Measurements from ENCODE around the gene SDK1.

The SDK1 gene

DNA sequence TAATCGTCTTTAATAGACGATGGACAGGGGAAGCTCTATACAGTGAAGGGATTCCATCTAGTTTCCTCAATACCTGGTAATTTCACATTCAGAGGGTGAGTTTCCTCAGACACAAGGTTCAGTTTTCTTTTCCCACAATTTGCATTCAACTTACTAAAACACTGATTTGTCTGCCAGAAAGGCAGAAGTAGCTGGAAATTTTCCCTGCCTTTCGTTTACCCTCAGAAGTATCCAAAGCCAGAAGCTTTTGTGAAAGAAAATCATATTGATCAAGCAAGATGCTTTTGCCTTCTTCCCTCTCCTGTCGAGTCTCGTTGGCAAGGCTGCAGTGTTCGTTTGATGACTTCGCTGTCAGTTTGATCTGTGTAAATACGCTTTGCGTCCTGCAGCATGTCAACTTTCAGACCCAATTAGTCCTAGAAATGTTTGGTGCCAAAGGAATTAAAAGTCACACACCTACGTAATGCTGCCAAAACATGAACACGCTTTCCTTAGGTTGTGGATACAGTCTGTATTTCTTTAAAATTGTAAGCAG, 749.1 kb downstream of the SDK1 start:
- TF ChIP-seq, protein P1, sequence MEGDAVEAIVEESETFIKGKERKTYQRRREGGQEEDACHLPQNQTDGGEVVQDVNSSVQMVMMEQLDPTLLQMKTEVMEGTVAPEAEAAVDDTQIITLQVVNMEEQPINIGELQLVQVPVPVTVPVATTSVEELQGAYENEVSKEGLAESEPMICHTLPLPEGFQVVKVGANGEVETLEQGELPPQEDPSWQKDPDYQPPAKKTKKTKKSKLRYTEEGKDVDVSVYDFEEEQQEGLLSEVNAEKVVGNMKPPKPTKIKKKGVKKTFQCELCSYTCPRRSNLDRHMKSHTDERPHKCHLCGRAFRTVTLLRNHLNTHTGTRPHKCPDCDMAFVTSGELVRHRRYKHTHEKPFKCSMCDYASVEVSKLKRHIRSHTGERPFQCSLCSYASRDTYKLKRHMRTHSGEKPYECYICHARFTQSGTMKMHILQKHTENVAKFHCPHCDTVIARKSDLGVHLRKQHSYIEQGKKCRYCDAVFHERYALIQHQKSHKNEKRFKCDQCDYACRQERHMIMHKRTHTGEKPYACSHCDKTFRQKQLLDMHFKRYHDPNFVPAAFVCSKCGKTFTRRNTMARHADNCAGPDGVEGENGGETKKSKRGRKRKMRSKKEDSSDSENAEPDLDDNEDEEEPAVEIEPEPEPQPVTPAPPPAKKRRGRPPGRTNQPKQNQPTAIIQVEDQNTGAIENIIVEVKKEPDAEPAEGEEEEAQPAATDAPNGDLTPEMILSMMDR (IDR thresholded peaks at IDR 0.05; ENCODE audit: low read depth, low read length), result no peak
- DNase-seq (ENCODE audit: extremely low read depth, low read depth), result no peak

DNA sequence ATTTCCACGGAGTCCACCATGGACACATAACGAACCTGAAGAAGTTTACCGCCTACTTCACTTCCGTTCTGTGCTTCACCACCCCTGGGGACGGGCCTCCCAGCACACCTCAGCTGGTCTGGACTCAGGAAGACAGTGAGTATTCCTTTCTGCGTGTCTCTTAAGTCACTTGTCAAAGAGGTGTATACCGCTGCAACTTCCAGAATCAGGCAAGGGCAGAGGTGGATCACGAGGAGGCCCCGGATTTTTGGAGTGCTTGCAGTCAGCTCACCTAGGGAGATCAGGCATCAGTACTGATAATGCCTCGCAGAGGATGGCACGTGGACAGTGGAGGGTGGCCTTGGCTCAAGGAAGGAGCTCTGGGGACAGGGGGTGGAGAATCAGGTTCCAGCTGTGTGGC, 750.6 kb downstream of the SDK1 start:
- TF ChIP-seq, protein P1 (IDR thresholded peaks at IDR 0.05; ENCODE audit: low read depth, low read length), result no peak
- DNase-seq (ENCODE audit: extremely low read depth, low read depth), result no peak

DNA sequence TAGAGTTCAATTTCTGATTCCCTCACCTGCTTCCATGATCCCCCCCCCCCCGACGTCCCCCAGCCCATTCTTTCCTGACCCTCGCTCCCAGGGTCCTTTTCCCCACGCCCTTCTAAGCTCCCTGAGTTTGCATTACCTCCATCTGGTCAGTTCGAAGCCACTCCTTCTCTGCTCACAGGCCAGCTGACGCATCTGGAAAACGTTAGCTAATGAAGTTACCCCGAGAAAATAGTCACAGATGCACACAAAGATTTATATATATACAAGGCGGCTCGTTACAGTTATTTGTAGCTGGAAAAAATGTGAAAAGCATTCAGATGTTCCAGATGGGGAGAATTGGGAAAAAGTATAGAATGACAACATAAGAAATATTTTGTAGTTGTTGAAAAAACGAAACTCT, 751.1 kb downstream of the SDK1 start:
- DNase-seq (ENCODE audit: extremely low read depth, low read depth), result no peak
- TF ChIP-seq, protein P1 (IDR thresholded peaks at IDR 0.05; ENCODE audit: low read depth, low read length), result no peak

DNA sequence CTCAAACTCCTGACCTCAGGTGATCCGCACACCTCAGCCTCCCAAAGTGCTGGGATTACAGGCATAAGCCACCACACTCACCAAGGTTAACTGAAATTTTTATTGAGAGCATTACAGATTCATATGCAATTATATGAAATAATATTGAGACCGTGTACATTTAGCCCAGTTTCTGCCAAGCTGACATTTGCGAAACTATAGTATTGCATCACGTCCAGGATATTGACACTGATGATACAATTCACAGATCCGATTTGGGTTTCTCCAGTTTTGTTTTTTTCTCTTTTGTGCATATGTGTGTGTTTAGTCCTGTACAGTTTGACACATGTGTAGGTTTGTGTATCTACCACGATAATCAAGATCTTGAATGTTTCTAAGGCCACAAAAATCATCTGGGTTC, 753.1 kb downstream of the SDK1 start:
- TF ChIP-seq, protein P1 (IDR thresholded peaks at IDR 0.05; ENCODE audit: low read depth, low read length), result no peak
- DNase-seq (ENCODE audit: extremely low read depth, low read depth), result no peak

DNA sequence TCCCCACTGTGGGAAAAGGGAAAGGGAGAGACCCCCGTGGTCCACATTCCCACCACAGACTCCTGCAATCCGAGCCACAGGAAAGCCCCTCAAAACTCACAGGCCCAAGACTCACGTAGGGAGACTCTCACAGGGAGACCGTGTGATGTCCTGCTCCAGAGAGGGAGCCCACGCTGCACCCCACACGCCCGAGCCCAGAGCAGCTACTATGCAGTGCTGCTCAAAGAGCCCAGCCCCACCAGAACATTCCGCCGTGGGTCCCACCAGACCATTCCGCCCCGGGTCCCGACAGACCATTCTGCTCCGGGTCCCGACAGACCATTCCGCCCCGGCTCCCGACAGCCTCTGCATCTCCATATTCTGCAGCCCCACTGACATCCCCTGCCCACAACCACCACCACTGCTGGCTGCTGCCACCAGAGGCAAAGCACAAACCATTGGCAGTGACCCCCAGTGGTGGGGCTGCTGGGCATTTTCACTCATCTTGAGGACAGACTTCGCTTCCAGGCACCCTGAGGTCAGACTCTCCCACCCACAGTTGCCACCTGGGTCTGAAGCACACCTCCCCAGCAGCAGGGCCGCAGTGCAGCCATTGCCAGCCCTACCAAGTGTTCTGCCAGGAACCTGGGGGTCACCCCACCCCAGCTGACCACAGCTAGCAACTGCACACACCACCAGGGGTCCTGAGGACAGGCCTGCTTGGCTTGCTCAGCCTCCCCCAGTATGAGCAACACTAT, 755.7 kb downstream of the SDK1 start:
- no peak for DNase-seq (ENCODE audit: extremely low read depth, low read depth)
- TF ChIP-seq, protein P1 (IDR thresholded peaks at IDR 0.05; ENCODE audit: low read depth, low read length), result no peak

DNA sequence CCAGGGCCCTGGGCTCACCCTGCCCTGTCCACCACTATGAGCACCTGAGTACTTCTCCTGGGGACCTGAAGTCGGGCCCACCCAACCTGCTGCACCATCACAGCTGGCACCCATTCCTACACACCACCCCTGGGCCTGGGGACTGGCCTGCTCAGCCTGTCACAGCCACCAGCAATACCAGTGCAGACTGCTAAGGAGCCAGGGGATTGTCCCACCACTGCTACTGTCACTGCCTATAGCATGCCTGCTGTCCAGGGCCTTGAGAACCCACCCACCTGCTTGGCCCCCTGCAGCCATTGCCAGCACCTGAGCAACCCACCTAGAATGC, 756.2 kb downstream of the SDK1 start:
- no peak for DNase-seq (ENCODE audit: extremely low read depth, low read depth)
- TF ChIP-seq, protein P1 (IDR thresholded peaks at IDR 0.05; ENCODE audit: low read depth, low read length), result no peak

DNA sequence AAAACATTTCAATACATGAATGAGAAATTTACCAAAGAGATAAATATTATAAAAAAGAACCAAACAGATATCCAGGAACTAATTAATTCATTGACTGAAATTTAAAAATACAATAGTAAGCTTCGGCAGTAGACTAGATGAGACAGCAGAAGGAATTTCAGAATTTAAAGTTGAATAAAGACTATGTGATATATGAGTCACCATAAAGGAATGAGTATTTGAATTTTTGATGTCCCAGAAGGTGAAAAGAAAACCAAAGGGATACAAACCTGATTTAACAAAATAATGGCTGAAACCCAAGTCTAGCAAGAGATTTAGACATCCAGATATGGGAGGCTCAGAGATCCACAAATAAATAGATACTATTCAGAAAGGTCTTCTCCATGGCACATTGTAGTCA, 757.1 kb downstream of the SDK1 start:
- TF ChIP-seq, protein P1 (IDR thresholded peaks at IDR 0.05; ENCODE audit: low read depth, low read length), result no peak
- DNase-seq (ENCODE audit: extremely low read depth, low read depth), result no peak
